Astrocyte (in vitro differentiated cells and primary cell): ENCODE data around the gene UPP1.

ENCODE experiments used
- EZH2 ChIP-seq: IDR thresholded peaks from 2 replicates; pipeline ENCODE4 v1.6.1; 2012; ENCODE audit warnings: mild to moderate bottlenecking, low read length, inconsistent platforms; ENCODE audit not compliant: insufficient read depth
- TF ChIP-seq, protein P1 (sequence below): IDR thresholded peaks from 2 replicates; pipeline ENCODE4 v1.5.1; 2011; ENCODE audit warnings: low read depth, mild to moderate bottlenecking, inconsistent platforms, low read length, moderate library complexity; ENCODE audit not compliant: insufficient read depth

DNA sequence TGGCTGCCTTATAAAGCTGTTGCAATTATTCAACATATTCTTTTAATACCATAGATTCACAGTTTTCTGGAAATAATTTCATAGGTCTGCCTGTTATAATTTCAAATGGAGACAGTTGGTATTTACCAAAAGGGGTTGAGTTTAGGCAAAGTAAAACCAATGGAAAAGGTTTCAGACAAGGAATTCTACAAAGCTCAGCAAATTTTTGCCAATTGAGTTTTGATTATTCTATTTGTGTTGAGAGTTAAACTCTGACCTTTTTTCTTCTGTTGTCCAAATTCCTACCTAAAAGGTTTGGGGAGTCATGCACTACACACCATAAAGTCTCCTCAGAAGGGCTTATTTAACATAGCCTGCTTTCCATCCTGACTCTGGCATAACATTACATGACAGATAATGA lies 43.7 kb downstream of the UPP1 start:
- TF ChIP-seq, protein P1, sequence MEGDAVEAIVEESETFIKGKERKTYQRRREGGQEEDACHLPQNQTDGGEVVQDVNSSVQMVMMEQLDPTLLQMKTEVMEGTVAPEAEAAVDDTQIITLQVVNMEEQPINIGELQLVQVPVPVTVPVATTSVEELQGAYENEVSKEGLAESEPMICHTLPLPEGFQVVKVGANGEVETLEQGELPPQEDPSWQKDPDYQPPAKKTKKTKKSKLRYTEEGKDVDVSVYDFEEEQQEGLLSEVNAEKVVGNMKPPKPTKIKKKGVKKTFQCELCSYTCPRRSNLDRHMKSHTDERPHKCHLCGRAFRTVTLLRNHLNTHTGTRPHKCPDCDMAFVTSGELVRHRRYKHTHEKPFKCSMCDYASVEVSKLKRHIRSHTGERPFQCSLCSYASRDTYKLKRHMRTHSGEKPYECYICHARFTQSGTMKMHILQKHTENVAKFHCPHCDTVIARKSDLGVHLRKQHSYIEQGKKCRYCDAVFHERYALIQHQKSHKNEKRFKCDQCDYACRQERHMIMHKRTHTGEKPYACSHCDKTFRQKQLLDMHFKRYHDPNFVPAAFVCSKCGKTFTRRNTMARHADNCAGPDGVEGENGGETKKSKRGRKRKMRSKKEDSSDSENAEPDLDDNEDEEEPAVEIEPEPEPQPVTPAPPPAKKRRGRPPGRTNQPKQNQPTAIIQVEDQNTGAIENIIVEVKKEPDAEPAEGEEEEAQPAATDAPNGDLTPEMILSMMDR: no peak
- TF ChIP-seq EZH2: no peak
